NB4 (cell line): ENCODE data around the gene CPE.

Experiments
- DNase-seq: peaks from one replicate; pipeline ENCODE4 v3.0.0; 2010; ENCODE audit warnings: low read depth
- H3K4me3 ChIP-seq: one replicate; pipeline ENCODE4 v1.5.1; 2011; ENCODE audit warnings: mild to moderate bottlenecking, low read depth, low read length, moderate library complexity
- CTCF ChIP-seq: IDR thresholded peaks from one replicate; pipeline ENCODE4 v1.5.1; 2012; ENCODE audit warnings: low read depth, low read length
- MAX ChIP-seq: IDR thresholded peaks from 2 replicates; pipeline ENCODE4 v1.6.1; 2011; ENCODE audit warnings: low read depth, low read length
- MYC ChIP-seq: IDR thresholded peaks from 2 replicates; pipeline ENCODE4 v1.6.1; 2011; ENCODE audit warnings: low read depth, low read length
- POLR2A ChIP-seq: IDR thresholded peaks from 2 replicates; pipeline ENCODE4 v1.6.1; 2011; ENCODE audit warnings: mild to moderate bottlenecking; ENCODE audit not compliant: insufficient read length; ENCODE audit errors: extremely low read depth

The CPE gene

DNA sequence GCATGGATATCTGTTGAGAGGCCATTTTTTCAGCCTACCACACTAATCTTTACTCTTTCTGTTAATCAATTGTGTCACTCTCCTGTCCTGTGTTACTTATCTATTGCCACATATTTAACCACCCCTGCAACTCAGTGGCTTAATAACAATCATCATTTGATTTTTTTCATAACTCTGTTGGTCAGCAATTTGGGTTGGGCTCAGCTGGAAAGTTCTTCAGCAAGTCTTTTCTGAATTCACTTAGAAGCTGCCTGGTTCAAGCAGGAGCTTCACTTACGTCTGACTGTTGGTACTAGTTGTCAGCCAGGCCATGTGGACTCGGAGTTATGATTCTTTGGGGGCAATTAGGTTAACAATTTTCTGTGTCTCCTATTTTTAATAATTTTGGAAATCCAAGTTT lies 50.1 kb downstream of the CPE start:
- TF ChIP-seq POLR2A (no peak), MAX (no peak), CTCF (no peak), MYC (no peak)
- H3K4me3 ChIP-seq = no peak overlapping the region
- DNase-seq = no peak

GRCh38 chr4:165433529-165433928 lies 54.7 kb downstream of the CPE start:
- DNase-seq = no peak
- H3K4me3 ChIP-seq = no peak overlapping the region
- TF ChIP-seq CTCF (no peak), POLR2A (no peak), MYC (no peak), MAX (no peak)

DNA sequence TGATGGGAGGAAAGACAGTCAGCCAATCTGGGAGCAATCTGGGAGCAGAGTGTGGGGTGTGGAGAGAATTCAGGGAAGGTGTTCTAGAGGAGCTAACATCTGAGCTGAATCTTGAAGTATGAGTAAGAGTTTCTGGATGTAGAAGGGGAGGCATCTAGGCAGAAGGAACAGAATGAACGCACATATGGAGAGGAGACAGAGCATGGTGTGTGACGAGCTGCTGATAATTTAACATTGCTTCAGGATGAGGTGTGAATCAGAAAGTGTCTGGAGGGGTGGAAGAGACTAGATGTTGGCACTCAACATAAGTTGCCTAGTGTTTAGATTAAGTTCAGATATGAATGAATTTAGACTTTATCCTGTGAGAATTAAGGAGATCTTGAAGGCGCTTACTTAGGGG lies 58.9 kb downstream of the CPE start:
- DNase-seq = no peak
- H3K4me3 ChIP-seq = no peak overlapping the region
- no peak for TF ChIP-seq POLR2A
- TF ChIP-seq MAX = no peak
- TF ChIP-seq CTCF = no peak
- no peak for TF ChIP-seq MYC

DNA sequence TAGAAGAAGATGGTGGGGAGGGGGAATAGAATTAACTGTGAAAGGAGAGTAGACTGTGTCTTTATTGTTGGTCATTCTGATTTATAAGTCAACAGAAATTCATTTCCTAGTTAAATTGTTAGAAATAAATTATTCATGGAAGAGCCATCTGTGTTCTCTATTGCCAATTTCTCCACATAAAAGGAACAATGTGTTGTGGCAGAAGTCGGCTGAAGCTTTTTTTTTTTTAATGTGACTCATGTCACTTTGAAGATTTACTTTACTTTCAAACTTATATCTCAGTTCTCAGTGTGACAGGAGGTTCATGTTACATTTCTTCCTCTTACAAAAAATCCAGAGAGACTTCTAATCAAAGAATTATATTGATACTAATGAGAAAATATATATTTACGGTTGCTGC lies 60.5 kb downstream of the CPE start:
- TF ChIP-seq MAX (no peak), CTCF (no peak), POLR2A (no peak), MYC (no peak)
- H3K4me3 ChIP-seq = no peak overlapping the region
- DNase-seq = no peak

DNA sequence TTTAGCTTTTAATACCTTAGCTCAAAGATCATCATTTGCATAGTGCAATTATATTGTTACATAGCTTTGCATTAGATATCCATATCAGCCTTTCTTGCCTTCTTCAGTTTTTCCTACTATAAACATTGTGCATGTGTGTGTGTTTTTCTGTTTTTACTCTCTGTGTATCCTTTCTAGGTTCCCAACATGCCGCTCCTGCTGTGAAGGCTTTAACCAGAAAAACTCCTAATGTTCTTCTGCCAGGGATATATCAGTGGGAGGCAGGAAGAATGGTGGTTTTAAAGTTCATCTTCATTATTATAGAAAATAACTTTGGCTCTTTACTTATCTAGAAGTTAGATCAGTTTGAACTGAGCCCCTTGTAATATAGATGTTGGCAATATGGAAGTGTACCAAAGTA lies 61.2 kb downstream of the CPE start:
- TF ChIP-seq MAX (no peak), POLR2A (no peak), CTCF (no peak), MYC (no peak)
- DNase-seq = no peak
- H3K4me3 ChIP-seq = no peak overlapping the region
